Left lung (tissue), 10 donors: ENCODE data around the gene ENOX1. TPM values are rescaled to one million over a fixed set of nuclear protein-coding genes. Genes with fewer than 3 reads are reported as not detected.

ENCODE experiments used
- ATAC-seq: fragments of 200-7000 bp; cut with Tn5 transposase; one replicate; pipeline ENCODE4 v1.9.1; 2020; ENCODE audit warnings: moderate library complexity
- DNase-seq, 4 donors: peaks; one replicate each; pipeline ENCODE4 v3.0.0-alpha.2; 2013 to 2020
- H3K27ac ChIP-seq, 2 donors: fragments of 200-600 bp; sonication (generic) in 1 of 2; one replicate each; pipeline versions ENCODE4 v1.5.0 to v1.8.0; 2020 to 2021
- H3K27me3 ChIP-seq, 2 donors: fragments of 200-600 bp; sonication (generic) in 1 of 2; one replicate each; pipeline versions ENCODE4 v1.5.0 to v1.8.0; 2020 to 2021
- H3K36me3 ChIP-seq, 2 donors: fragments of 200-600 bp; sonication (generic) in 1 of 2; one replicate each; pipeline versions ENCODE4 v1.5.0 to v1.8.0; 2020 to 2021
- H3K4me1 ChIP-seq, 2 donors: fragments of 200-600 bp; one replicate each; pipeline ENCODE4 v1.8.0; 2021
- H3K4me3 ChIP-seq, 2 donors: fragments of 200-600 bp; sonication (generic) in 1 of 2; one replicate each; pipeline versions ENCODE4 v1.5.0 to v1.8.0; 2020 to 2021; ENCODE audit warnings: mild to moderate bottlenecking in 1 of 2
- H3K9me3 ChIP-seq, 2 donors: fragments of 200-600 bp; sonication (generic) in 1 of 2; one replicate each; pipeline versions ENCODE4 v1.5.0 to v1.8.0; 2020 to 2021
- CTCF ChIP-seq, 2 donors: fragments of 200-600 bp; sonication (generic) in 1 of 2; IDR thresholded peaks; one replicate each; pipeline versions ENCODE4 v1.5.0 to v1.8.0; 2021; ENCODE audit warnings: antibody characterized with exemption in 2 of 2
- intact Hi-C, 2 donors: fragments of 100-400 bp; cut with DNase I; formaldehyde crosslinking; loops; one replicate each; pipeline versions ENCODE4 v1.11.2 to v1.14.2; 2022
- polyA plus RNA-seq, 6 donors: library from polyadenylated mRNA; unstranded; fragments of 120-200 nt; gene quantifications; one replicate each; pipeline ENCODE4 v1.2.1, GENCODE V29; 2013; ENCODE audit not compliant: insufficient read length in 6 of 6
- total RNA-seq, 2 donors: library from RNA; stranded (reverse); fragmentation: NEBNext Ultra II Directional; extraction: Animal tissue kit (Norgen Biotek cat#: 25700); gene quantifications; one replicate each; pipeline ENCODE4 v1.2.1, GENCODE V29; 2021
- donor health status: DM: no; HTN: yes; CAD: no.
- donor health status: DM: no; HTN: no; CAD: no.

ENOX1 gene
- total and polyA plus RNA-seq, 8 donors: 1.5 to 9.0 (median 6.8) TPM

- no peak for ATAC-seq
These were observed 515.6 kb downstream of the ENOX1 start for GRCh38 chr13:43271152-43271551.

GRCh38 chr13:43270130-43270830 lies 516.5 kb downstream of the ENOX1 start:
- H3K36me3 ChIP-seq: no peaks in the 10 kb centered on the region
- no peak overlapping the region for H3K4me3 ChIP-seq
- TF ChIP-seq CTCF (IDR thresholded peaks at IDR 0.05): no peak
- DNase-seq (peak in 1 of 4 donors; percentile 21), ATAC-seq (no peak)
- H3K27me3 ChIP-seq: no peaks in the 10 kb centered on the region
- no peaks in the 10 kb centered on the region for H3K9me3 ChIP-seq
- intact Hi-C loops: no loop called here
- no peaks in the 10 kb centered on the region for H3K4me1 ChIP-seq
- H3K27ac ChIP-seq: no peak overlapping the region

More at GRCh38 chr13:43271152-43271551, 515.6 kb downstream of the ENOX1 start:
- H3K27me3 ChIP-seq: no peaks in the 10 kb centered on the region
- no peak overlapping the region for H3K4me3 ChIP-seq
- no peak overlapping the region for H3K27ac ChIP-seq
- H3K4me1 ChIP-seq: no peaks in the 10 kb centered on the region
- no peaks in the 10 kb centered on the region for H3K9me3 ChIP-seq
- intact Hi-C loops: no loop called here
- H3K36me3 ChIP-seq: no peaks in the 10 kb centered on the region
- TF ChIP-seq CTCF (IDR thresholded peaks at IDR 0.05): no peak
- DNase-seq: no peak

GRCh38 chr13:43269037-43269481 lies 517.7 kb downstream of the ENOX1 start:
- no peaks in the 10 kb centered on the region for H3K4me1 ChIP-seq
- no peaks in the 10 kb centered on the region for H3K9me3 ChIP-seq
- peak; percentile 96 for ATAC-seq
- TF ChIP-seq CTCF (IDR thresholded peaks at IDR 0.05): no peak
- intact Hi-C loops: no loop called here
- peak overlapping the region; percentile 27 to 31 for H3K27ac ChIP-seq
- H3K27me3 ChIP-seq: no peaks in the 10 kb centered on the region
- DNase-seq: peak in 3 of 4 donors; percentile 29 to 53 (median 53)
- no peaks in the 10 kb centered on the region for H3K36me3 ChIP-seq
- H3K4me3 ChIP-seq: no peak overlapping the region

GRCh38 chr13:43268632-43269031 lies 518.1 kb downstream of the ENOX1 start:
- intact Hi-C loops: no loop called here
- no peaks in the 10 kb centered on the region for H3K9me3 ChIP-seq
- no peak overlapping the region for H3K4me3 ChIP-seq
- ATAC-seq: peak; percentile 77
- no peak for TF ChIP-seq CTCF (IDR thresholded peaks at IDR 0.05)
- peak overlapping the region; percentile 27 to 31 for H3K27ac ChIP-seq
- DNase-seq: no peak
- H3K36me3 ChIP-seq: no peaks in the 10 kb centered on the region
- no peaks in the 10 kb centered on the region for H3K27me3 ChIP-seq
- no peaks in the 10 kb centered on the region for H3K4me1 ChIP-seq

GRCh38 chr13:43267916-43268315 lies 518.9 kb downstream of the ENOX1 start:
- intact Hi-C loops: no loop called here
- Histone ChIP-seq H3K4me3 (no peak overlapping the region), H3K27me3 (no peaks in the 10 kb centered on the region), H3K36me3 (no peaks in the 10 kb centered on the region), H3K4me1 (no peaks in the 10 kb centered on the region), H3K27ac (no peak overlapping the region), H3K9me3 (no peaks in the 10 kb centered on the region)
- TF ChIP-seq CTCF (IDR thresholded peaks at IDR 0.05): no peak
- ATAC-seq: no peak
- no peak for DNase-seq
